GM18909 (cell line): ENCODE data around the gene SARNP.

Experiments used
- ATAC-seq: cut with Tn5 transposase; IDR thresholded peaks from one replicate; pipeline ENCODE4 v1.9.1; 2021; ENCODE audit warnings: mild to moderate bottlenecking; ENCODE audit not compliant: unreplicated experiment, poor library complexity

The SARNP gene

GRCh38 chr12:55728939-55729818 lies 88.3 kb downstream of the SARNP start, which contains the start of gene CD63:
Gene CD63, minus strand, starts transcription at chr12:55729009. Its CDS starts 668 bp downstream, at chr12:55728341.
- peak; percentile 72 for ATAC-seq

DNA sequence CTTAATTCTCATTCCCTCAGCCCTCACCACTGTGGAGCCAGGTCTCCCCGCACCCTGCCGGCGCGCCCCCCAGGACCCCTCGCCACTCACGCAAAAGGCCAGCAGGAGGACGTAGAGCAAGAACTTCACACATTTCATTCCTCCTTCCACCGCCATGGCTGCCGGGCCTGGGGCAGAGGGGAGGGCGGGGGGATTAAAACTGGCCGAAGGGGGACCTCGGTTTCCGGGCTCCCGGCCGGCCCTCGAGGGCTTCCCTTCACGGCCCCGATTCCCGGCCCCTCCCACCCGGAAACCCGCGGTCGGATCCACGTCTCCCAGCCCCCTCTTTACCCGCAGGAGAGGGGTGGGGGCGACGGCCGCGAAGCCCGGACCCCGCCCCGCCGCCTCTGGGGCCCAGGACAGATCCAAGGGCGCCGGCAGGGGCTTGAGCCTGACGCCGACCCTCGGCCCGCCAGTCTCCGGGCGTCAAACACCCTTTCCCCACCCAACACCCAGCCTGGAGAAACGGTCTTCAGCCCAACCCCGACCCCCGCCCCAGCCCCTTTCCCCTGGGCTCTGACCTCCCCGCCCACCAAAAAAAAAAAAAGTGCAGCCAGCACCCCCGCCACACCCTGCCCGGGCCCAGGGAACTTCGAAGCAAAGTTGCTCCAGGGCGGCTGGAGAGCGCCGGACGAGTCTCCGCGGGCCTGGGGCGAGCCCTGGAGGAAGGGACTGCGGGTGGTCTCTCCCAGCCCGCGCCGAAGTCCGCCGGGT lies 89.2 kb downstream of the SARNP start:
- peak; percentile 28 for ATAC-seq

DNA sequence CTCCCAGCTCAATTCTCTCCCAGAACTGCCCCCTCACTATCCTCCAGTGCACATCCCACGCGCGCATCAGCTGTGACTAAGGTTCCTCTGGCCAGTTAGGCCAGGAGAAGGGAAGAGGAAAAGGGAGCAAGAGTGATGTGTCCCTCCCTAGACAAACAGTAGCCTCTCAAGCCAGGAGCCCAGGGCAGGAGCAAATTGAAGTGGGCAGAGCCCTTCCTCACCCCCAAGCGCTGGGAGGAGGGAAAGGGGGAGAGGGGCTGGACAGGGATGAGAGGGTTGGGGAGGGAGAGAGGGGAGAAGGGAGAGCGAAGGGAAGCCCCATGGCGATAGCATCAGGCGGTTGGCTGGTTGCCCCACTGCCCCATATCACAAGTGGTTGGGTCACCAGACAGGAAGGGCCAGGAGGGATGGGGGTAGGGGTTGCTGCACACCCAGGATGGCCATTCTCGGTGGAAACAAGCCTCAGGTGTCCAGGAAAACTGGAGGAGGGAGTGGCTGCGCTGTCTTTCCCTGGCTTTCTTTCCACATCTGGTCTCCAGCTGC lies 89.8 kb downstream of the SARNP start:
- no peak for ATAC-seq

- ATAC-seq, result no peak
These were observed 90.6 kb downstream of the SARNP start for GRCh38 chr12:55726971-55727370.

DNA sequence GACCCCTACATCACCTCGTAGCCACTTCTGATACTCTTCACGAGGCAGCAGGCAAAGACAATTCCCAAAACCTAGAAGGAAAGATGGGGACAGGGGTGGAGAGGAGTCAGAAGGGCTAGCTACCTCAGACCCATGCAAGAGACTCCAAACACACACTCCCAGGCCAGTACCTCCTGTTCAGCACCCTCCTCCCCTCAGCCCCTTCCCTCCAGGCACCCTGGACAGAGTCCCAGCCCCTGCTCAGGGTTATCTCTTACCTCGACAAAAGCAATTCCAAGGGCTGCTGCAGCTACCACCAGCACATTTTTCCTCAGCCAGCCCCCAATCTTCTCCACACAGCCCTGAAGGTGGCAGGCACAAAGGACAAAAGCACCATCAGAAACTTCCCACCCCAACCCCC lies 92.0 kb downstream of the SARNP start:
- no peak for ATAC-seq

DNA sequence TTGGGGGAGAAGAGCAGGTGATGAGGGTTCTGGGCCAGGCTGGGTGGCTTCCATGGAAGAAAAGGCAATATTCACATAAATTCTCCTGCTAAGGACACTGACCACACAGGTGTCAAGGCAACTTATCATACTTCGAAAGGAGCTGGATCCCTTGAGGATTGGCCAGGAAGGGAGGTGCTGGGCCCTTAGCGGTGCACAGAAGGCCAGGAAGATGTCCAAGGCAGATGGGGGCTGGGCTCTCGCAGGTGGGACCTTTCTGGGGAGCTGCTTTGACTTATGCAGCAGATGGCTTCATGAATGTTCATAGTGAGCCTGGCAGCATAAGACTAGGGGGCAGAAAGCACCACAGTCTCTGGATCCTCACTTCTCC lies 92.6 kb downstream of the SARNP start:
- no peak for ATAC-seq

GRCh38 chr12:55724226-55724939 lies 93.1 kb downstream of the SARNP start:
- no peak for ATAC-seq

GRCh38 chr12:55723516-55724225 lies 93.9 kb downstream of the SARNP start:
- no peak for ATAC-seq

- ATAC-seq, result no peak
These were observed 94.6 kb downstream of the SARNP start for GRCh38 chr12:55722948-55723347.

DNA sequence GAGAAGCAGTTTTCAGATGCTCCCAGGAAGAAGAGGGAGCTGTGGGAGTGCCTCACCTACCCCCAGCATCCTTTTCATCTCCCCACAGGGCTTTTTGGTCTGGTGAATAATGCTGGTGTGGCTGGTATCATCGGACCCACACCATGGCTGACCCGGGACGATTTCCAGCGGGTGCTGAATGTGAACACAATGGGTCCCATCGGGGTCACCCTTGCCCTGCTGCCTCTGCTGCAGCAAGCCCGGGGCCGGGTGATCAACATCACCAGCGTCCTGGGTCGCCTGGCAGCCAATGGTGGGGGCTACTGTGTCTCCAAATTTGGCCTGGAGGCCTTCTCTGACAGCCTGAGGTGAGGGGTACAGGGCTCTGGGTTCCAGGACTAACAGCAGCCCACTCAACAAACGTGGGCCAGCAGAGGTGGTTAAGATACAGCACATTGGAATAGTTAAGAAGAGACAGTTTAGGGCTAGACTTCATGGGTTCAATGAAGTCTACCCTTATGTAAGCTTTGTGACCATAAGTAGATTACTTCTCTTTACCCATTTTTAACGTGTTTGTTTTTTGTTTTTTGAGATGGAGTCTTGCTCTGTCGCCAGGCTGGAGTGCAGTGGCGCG lies 95.8 kb downstream of the SARNP start:
- no peak for ATAC-seq

DNA sequence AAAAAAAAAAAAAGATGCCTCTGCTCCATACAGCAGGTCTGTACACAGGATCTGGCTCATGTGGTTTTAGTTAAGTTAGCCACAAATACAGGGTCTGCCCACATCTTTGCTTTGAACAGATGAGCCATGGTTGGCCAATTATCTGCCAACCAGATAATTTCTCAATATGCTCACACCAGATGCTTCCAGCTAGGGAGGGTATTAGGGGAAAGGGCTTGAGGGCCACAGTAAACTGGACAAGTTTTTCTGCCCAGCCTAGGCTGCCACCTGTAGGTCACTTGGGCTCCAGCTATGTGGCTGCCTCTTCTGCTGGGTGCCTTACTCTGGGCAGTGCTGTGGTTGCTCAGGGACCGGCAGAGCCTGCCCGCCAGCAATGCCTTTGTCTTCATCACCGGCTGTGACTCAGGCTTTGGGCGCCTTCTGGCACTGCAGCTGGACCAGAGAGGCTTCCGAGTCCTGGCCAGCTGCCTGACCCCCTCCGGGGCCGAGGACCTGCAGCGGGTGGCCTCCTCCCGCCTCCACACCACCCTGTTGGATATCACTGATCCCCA lies 96.6 kb downstream of the SARNP start:
- no peak for ATAC-seq

GRCh38 chr12:55720071-55720564 lies 97.4 kb downstream of the SARNP start, which contains the start of gene RDH5:
Gene RDH5, plus strand, starts transcription at chr12:55720393. Its CDS starts 792 bp downstream, at chr12:55721185.
- ATAC-seq, result no peak

GRCh38 chr12:55719371-55719770 lies 98.2 kb downstream of the SARNP start:
- ATAC-seq, result no peak

DNA sequence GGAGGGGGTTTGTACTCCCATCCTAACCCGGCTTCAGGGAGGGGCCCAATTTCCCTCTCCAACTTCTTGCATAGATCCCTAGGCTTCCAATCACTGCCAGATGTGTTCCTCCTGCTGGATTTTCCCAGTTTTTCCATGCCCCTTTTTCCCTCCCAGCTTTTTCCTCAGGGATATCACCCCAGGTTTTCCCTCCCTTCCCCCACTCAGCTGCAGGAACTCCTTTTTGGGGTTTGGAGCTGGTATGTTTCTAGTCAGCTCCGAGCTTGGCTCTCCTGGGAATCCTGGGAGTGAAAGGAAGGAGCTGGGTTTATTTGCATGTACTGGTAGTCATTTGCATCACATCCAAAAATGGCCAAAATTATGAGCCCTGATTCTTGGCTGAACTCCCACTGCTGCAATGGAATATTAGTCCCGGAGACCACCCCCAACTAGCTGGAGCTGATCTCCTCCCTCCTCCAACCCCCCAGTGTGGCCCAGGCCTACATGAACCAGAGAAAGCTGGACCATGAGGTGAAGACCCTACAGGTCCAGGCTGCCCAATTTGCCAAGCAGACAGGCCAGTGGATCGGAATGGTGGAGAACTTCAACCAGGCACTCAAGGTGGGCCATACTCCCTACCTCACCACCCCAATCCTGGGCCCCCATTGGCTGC lies 98.8 kb downstream of the SARNP start:
- no peak for ATAC-seq

DNA sequence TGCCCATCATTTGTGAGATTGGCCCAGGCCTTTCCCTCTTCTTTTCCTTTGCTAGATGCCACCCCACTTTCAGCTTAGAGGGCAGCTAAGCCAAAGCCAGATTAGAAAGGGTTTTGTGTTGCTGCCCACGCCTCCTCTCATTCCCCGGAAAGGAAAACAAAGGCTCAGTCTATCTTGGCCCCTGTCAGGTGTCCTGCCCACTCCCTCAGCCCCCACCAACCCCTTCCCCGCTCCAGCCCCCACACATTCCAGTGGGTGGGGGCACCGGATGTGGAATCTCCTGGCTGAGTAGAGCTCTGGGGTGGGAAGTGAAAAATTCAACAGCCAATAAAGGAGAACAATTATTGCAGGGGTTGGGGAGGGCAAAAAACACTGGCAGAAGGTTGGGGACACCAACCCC lies 99.5 kb downstream of the SARNP start:
- ATAC-seq, result no peak

- no peak for ATAC-seq
These were observed 100.2 kb downstream of the SARNP start for GRCh38 chr12:55717011-55718007.

- ATAC-seq, result no peak
These were observed 101.0 kb downstream of the SARNP start for GRCh38 chr12:55716582-55716957.
